ENCODE results near the gene PHKG1. TPM values are rescaled to one million over a fixed set of nuclear protein-coding genes. Genes with fewer than 3 reads are reported as not detected.
"Not testable (repeated sequence)": the region's sequence is repeated elsewhere in the genome, so short reads cannot be mapped to it uniquely, and the experiment has no call there.

PHKG1 gene
- total RNA-seq, 1 experiment from 2014 or later = 1.1 TPM

GRCh38 chr7:56115852-56116538, 23.2 kb upstream of the PHKG1 start, which contains the start of gene NUPR2:
Gene NUPR2 (minus strand): TSS chr7:56116417. CDS start chr7:56116314, 103 bp downstream.
- ATAC-seq (no peak), DNase-seq (ENCODE audit: low read depth, low spot score) (no peak)
- no peak within 1 kb of the TSS for H3K9ac ChIP-seq (ENCODE audit: low read length)
- no peaks in the 10 kb centered on the region for H3K79me2 ChIP-seq (ENCODE audit: insufficient read depth, low read length)
- POLR2A ChIA-PET = interaction anchor here (1.2 kb wide), 1 partner anchor 10 kb away, joined by 3 read pairs; the partner anchor contains the start of gene CHCHD2
- no peak within 1 kb of the TSS for H3K27ac ChIP-seq (ENCODE audit: low read depth, low read length)
- no peaks in the 10 kb centered on the region for H4K20me1 ChIP-seq (ENCODE audit: insufficient read depth)
- no peaks in the 10 kb centered on the region for H3K9me3 ChIP-seq (ENCODE audit: control insufficient read depth in 1 of 2, insufficient read depth in 1 of 2, low read depth in 1 of 2, low read length in 2 of 2)
- H3K36me3 ChIP-seq (ENCODE audit: control insufficient read depth in 1 of 2, insufficient read depth in 2 of 2, low read length in 2 of 2) = no peaks in the 10 kb centered on the region
- RAD21 ChIA-PET (ENCODE audit: low non-redundant PET in 1 of 2, low total read pairs in 2 of 2, uncharacterized antibody in 2 of 2, unreplicated experiment in 2 of 2) = no interaction called here
- H3K4me1 ChIP-seq (ENCODE audit: control insufficient read depth in 1 of 2, insufficient read depth in 2 of 2, low read length in 2 of 2) = no peaks in the 10 kb centered on the region
- intact Hi-C loops (cut with micrococcal nuclease) = no loop called here
- H3K4me2 ChIP-seq (ENCODE audit: low read length) = no peak within 1 kb of the TSS
- TF ChIP-seq EZH2phosphoT487 (IDR thresholded peaks at IDR 0.05; ENCODE audit: borderline replicate concordance) (no peak), ATF3 (IDR thresholded peaks at IDR 0.05) (no peak), SIN3A (IDR thresholded peaks at IDR 0.05; ENCODE audit: low read depth) (no peak), CBX3 (IDR thresholded peaks at IDR 0.05; ENCODE audit: low read depth) (no peak), RAD21 (IDR thresholded peaks at IDR 0.05; ENCODE audit: low read depth) (no peak), JUND (IDR thresholded peaks at IDR 0.05) (no peak), EGR1 (IDR thresholded peaks at IDR 0.05; ENCODE audit: low read depth) (no peak), ZBTB33 (IDR thresholded peaks at IDR 0.05; ENCODE audit: extremely low read depth, insufficient replicate concordance, low read length) (no peak), EZH2 (IDR thresholded peaks at IDR 0.05) (no peak), YY1 (IDR thresholded peaks at IDR 0.05; ENCODE audit: extremely low read depth, insufficient replicate concordance, low read depth, low read length) (no peak), POLR2AphosphoS5 (IDR thresholded peaks at IDR 0.05; ENCODE audit: low read depth, low read length) (no peak), SRF (IDR thresholded peaks at IDR 0.05; ENCODE audit: low read depth) (no peak), ELF1 (IDR thresholded peaks at IDR 0.05; ENCODE audit: borderline replicate concordance, low read depth) (no peak), REST (IDR thresholded peaks at IDR 0.05; ENCODE audit: low read depth) (no peak), ZNF274 (IDR thresholded peaks at IDR 0.05; ENCODE audit: low read depth, low read length) (no peak)
- TF ChIP-seq, protein P1, sequence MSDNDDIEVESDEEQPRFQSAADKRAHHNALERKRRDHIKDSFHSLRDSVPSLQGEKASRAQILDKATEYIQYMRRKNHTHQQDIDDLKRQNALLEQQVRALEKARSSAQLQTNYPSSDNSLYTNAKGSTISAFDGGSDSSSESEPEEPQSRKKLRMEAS (IDR thresholded peaks at IDR 0.05) = no peak
- no peaks in the 10 kb centered on the region for H3K27me3 ChIP-seq (ENCODE audit: insufficient read depth, low read length)
- CTCF ChIA-PET = no interaction called here
- H3K4me3 ChIP-seq (replicated peaks in 1 of 2; ENCODE audit: low read depth in 1 of 2, low read length in 2 of 2) = no peak within 1 kb of the TSS
- BruUV-seq (replicated peaks) = no TSS peak
- H2AFZ ChIP-seq (ENCODE audit: low read depth, low read length, poor library complexity, severe bottlenecking) = no peak within 1 kb of the TSS
- no peaks in the 10 kb centered on the region for H3K9me2 ChIP-seq (ENCODE audit: insufficient read depth)

DNA sequence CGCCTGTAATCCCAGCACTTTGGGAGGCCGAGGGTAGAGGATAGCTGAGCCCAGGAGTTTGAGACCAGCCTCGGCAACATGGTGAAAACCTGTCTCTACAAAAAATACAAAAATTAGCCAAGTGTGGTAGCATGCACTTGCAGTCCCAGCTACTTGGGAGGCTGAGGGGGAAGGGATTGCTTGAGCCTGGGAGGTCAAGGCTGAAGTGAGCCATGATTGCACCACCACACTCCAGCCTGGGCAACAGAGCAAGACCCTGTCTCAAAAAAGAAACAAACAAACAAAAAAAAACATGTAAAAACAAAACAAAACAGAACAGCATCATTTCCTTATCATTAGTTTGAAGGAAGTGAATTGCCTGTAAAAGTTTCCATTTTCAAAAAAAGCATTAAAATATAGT, 19.5 kb upstream of the PHKG1 start:
- H3K4me1 ChIP-seq (ENCODE audit: control insufficient read depth in 1 of 2, insufficient read depth in 2 of 2, low read length in 2 of 2); H3K36me3 ChIP-seq (ENCODE audit: control insufficient read depth in 1 of 2, insufficient read depth in 2 of 2, low read length in 2 of 2); ATAC-seq; H3K4me3 ChIP-seq (replicated peaks in 1 of 2; ENCODE audit: low read depth in 1 of 2, low read length in 2 of 2); H2AFZ ChIP-seq (ENCODE audit: low read depth, low read length, poor library complexity, severe bottlenecking); H3K9ac ChIP-seq (ENCODE audit: low read length); BruUV-seq (replicated peaks); H3K9me2 ChIP-seq (ENCODE audit: insufficient read depth); H4K20me1 ChIP-seq (ENCODE audit: insufficient read depth); H3K4me2 ChIP-seq (ENCODE audit: low read length); RAD21 ChIA-PET (ENCODE audit: low non-redundant PET in 1 of 2, low total read pairs in 2 of 2, uncharacterized antibody in 2 of 2, unreplicated experiment in 2 of 2); H3K9me3 ChIP-seq (ENCODE audit: control insufficient read depth in 1 of 2, insufficient read depth in 1 of 2, low read depth in 1 of 2, low read length in 2 of 2); CTCF ChIA-PET; POLR2A ChIA-PET; intact Hi-C loops (cut with micrococcal nuclease); H3K79me2 ChIP-seq (ENCODE audit: insufficient read depth, low read length); DNase-seq (ENCODE audit: low read depth, low spot score); H3K27ac ChIP-seq (ENCODE audit: low read depth, low read length); H3K27me3 ChIP-seq (ENCODE audit: insufficient read depth, low read length): not testable (repeated sequence)

Data from HCT116 (cell line).